H1 (cell line): Measurements from ENCODE around the gene OR13J1. TPM values are rescaled to one million over a fixed set of nuclear protein-coding genes. Genes with fewer than 3 reads are reported as not detected.

ENCODE experiments used
- BRCA1 ChIP-seq: IDR thresholded peaks from 2 replicates; pipeline ENCODE4 v1.6.1; 2012; ENCODE audit warnings: low read depth, low read length, improper control_type of control experiment
- CHD1 ChIP-seq: IDR thresholded peaks from 2 replicates; pipeline ENCODE4 v1.6.1; 2012; ENCODE audit warnings: low read depth, low read length, improper control_type of control experiment
- EZH2 ChIP-seq: fragments of 200-600 bp; sonication (generic); IDR thresholded peaks from 2 replicates; pipeline ENCODE4 v1.7.1; 2012; ENCODE audit warnings: low read depth, mild to moderate bottlenecking, moderate library complexity, low read length, inconsistent platforms; ENCODE audit not compliant: severe bottlenecking
- FOSL1 ChIP-seq: IDR thresholded peaks from 2 replicates; pipeline ENCODE4 v1.6.1; 2011; ENCODE audit warnings: mild to moderate bottlenecking, low read depth, low read length, moderate library complexity; ENCODE audit not compliant: insufficient read depth
- JUND ChIP-seq: IDR thresholded peaks from 2 replicates; pipeline ENCODE4 v1.6.1; 2011; ENCODE audit warnings: mild to moderate bottlenecking, improper control_type of control experiment, low read length
- NRF1 ChIP-seq: IDR thresholded peaks from 2 replicates; pipeline ENCODE4 v1.6.1; 2011; ENCODE audit warnings: mild to moderate bottlenecking, low read depth, low read length, improper control_type of control experiment
- POLR2AphosphoS5 ChIP-seq: IDR thresholded peaks from 2 replicates; pipeline ENCODE4 v1.6.1; 2011; ENCODE audit warnings: low read depth, low read length
- POU5F1 ChIP-seq: IDR thresholded peaks from 2 replicates; pipeline ENCODE4 v1.6.1; 2011; ENCODE audit warnings: low read depth, mild to moderate bottlenecking, low read length, moderate library complexity
- RFX5 ChIP-seq: IDR thresholded peaks from 2 replicates; pipeline ENCODE4 v1.6.1; 2011; ENCODE audit warnings: low read depth, low read length, improper control_type of control experiment, borderline replicate concordance
- SIRT6 ChIP-seq: IDR thresholded peaks from one replicate; pipeline ENCODE4 v1.7.1; 2012; ENCODE audit warnings: low read length, inconsistent platforms
- TAF7 ChIP-seq: optimal IDR thresholded peaks from 2 replicates; pipeline ENCODE3; 2011; ENCODE audit warnings: low read depth, mild to moderate bottlenecking, inconsistent platforms, low read length, moderate library complexity, borderline replicate concordance
- TEAD4 ChIP-seq: IDR thresholded peaks from 2 replicates; pipeline ENCODE4 v1.6.1; 2012; ENCODE audit warnings: low read depth, low read length, inconsistent platforms, mixed read lengths
- YY1 ChIP-seq: IDR thresholded peaks from 2 replicates; pipeline ENCODE4 v1.6.1; 2011; ENCODE audit warnings: low read depth, mild to moderate bottlenecking, low read length
- polyA plus RNA-seq, 7 experiments: library from polyadenylated mRNA; depleted of rRNA in 3 of 7; stranded (reverse) in 5 of 7; unstranded in 2 of 7; fragments of >200 nt in 5 of 7; fragments of 200-250 nt in 2 of 7; gene quantifications; 1 replicate in 5 of 7; 2 replicates in 1 of 7; 4 replicates in 1 of 7; pipeline versions ENCODE4 v1.2.1 to v1.2.3, GENCODE V29; 2011 to 2013; ENCODE audit warnings: missing spikeins in 2 of 7, mixed read lengths in 2 of 7
- total RNA-seq: library from RNA; stranded (reverse); fragmentation: NEBNext Ultra II Directional; extraction: Animal tissue kit (Norgen Biotek cat#: 25700); gene quantifications from 2 replicates; pipeline ENCODE4 v1.2.1, GENCODE V29; 2021
- TF ChIP-seq, protein P1 (sequence below): fragments of 300-600 bp; sonication (generic); IDR thresholded peaks from 2 replicates; pipeline ENCODE4 v1.7.1; 2012; ENCODE audit warnings: low read length, moderate library complexity, mild to moderate bottlenecking, inconsistent platforms; ENCODE audit not compliant: insufficient replicate concordance

OR13J1 gene
- total and polyA plus RNA-seq, 2 of the 8 experiments (the other 6 are each of a cell fraction or from before 2014, with no cell fraction given) = not detected

- TF ChIP-seq, protein P1, sequence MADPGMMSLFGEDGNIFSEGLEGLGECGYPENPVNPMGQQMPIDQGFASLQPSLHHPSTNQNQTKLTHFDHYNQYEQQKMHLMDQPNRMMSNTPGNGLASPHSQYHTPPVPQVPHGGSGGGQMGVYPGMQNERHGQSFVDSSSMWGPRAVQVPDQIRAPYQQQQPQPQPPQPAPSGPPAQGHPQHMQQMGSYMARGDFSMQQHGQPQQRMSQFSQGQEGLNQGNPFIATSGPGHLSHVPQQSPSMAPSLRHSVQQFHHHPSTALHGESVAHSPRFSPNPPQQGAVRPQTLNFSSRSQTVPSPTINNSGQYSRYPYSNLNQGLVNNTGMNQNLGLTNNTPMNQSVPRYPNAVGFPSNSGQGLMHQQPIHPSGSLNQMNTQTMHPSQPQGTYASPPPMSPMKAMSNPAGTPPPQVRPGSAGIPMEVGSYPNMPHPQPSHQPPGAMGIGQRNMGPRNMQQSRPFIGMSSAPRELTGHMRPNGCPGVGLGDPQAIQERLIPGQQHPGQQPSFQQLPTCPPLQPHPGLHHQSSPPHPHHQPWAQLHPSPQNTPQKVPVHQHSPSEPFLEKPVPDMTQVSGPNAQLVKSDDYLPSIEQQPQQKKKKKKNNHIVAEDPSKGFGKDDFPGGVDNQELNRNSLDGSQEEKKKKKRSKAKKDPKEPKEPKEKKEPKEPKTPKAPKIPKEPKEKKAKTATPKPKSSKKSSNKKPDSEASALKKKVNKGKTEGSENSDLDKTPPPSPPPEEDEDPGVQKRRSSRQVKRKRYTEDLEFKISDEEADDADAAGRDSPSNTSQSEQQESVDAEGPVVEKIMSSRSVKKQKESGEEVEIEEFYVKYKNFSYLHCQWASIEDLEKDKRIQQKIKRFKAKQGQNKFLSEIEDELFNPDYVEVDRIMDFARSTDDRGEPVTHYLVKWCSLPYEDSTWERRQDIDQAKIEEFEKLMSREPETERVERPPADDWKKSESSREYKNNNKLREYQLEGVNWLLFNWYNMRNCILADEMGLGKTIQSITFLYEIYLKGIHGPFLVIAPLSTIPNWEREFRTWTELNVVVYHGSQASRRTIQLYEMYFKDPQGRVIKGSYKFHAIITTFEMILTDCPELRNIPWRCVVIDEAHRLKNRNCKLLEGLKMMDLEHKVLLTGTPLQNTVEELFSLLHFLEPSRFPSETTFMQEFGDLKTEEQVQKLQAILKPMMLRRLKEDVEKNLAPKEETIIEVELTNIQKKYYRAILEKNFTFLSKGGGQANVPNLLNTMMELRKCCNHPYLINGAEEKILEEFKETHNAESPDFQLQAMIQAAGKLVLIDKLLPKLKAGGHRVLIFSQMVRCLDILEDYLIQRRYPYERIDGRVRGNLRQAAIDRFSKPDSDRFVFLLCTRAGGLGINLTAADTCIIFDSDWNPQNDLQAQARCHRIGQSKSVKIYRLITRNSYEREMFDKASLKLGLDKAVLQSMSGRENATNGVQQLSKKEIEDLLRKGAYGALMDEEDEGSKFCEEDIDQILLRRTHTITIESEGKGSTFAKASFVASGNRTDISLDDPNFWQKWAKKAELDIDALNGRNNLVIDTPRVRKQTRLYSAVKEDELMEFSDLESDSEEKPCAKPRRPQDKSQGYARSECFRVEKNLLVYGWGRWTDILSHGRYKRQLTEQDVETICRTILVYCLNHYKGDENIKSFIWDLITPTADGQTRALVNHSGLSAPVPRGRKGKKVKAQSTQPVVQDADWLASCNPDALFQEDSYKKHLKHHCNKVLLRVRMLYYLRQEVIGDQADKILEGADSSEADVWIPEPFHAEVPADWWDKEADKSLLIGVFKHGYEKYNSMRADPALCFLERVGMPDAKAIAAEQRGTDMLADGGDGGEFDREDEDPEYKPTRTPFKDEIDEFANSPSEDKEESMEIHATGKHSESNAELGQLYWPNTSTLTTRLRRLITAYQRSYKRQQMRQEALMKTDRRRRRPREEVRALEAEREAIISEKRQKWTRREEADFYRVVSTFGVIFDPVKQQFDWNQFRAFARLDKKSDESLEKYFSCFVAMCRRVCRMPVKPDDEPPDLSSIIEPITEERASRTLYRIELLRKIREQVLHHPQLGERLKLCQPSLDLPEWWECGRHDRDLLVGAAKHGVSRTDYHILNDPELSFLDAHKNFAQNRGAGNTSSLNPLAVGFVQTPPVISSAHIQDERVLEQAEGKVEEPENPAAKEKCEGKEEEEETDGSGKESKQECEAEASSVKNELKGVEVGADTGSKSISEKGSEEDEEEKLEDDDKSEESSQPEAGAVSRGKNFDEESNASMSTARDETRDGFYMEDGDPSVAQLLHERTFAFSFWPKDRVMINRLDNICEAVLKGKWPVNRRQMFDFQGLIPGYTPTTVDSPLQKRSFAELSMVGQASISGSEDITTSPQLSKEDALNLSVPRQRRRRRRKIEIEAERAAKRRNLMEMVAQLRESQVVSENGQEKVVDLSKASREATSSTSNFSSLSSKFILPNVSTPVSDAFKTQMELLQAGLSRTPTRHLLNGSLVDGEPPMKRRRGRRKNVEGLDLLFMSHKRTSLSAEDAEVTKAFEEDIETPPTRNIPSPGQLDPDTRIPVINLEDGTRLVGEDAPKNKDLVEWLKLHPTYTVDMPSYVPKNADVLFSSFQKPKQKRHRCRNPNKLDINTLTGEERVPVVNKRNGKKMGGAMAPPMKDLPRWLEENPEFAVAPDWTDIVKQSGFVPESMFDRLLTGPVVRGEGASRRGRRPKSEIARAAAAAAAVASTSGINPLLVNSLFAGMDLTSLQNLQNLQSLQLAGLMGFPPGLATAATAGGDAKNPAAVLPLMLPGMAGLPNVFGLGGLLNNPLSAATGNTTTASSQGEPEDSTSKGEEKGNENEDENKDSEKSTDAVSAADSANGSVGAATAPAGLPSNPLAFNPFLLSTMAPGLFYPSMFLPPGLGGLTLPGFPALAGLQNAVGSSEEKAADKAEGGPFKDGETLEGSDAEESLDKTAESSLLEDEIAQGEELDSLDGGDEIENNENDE = no peak
- TF ChIP-seq NRF1 (no peak), BRCA1 (no peak), POLR2AphosphoS5 (no peak), RFX5 (no peak), YY1 (no peak), TEAD4 (no peak), JUND (no peak), POU5F1 (no peak), EZH2 (no peak), SIRT6 (no peak), CHD1 (no peak), TAF7 (no peak), FOSL1 (no peak)
These were observed 10.2 kb downstream of the OR13J1 start (continued) for GRCh38 chr9:35859990-35860339.
